GM12878 (cell line): Measurements from ENCODE around the gene FMNL3. TPM values are rescaled to one million over a fixed set of nuclear protein-coding genes. Genes with fewer than 3 reads are reported as not detected.

Experiments
- ATF2 ChIP-seq: IDR thresholded peaks from 2 replicates; pipeline ENCODE4 v1.6.1; 2012; ENCODE audit warnings: low read length, inconsistent platforms
- BACH1 ChIP-seq: fragments of 450-650 bp; IDR thresholded peaks from 2 replicates; pipeline ENCODE4 v1.6.1; 2017; ENCODE audit warnings: mild to moderate bottlenecking, borderline replicate concordance
- BCL11A ChIP-seq: IDR thresholded peaks from 2 replicates; pipeline ENCODE4 v1.6.1; 2011; ENCODE audit warnings: low read depth, low read length
- CEBPB ChIP-seq, 2 experiments: fragments of 150-350 bp in 1 of 2; IDR thresholded peaks; 2 replicates each; pipeline ENCODE4 v1.6.1; 2012 to 2014; ENCODE audit warnings: low read depth in 2 of 2, low read length in 2 of 2, borderline replicate concordance in 1 of 2, inconsistent platforms in 1 of 2
- CREM ChIP-seq: IDR thresholded peaks from 2 replicates; pipeline ENCODE4 v1.6.1; 2014; ENCODE audit warnings: antibody characterized with exemption, low read depth
- CTCF ChIP-seq, 3 experiments: IDR thresholded peaks in 2 of 3; conservative IDR thresholded peaks in 1 of 3; 2 replicates each; pipeline ENCODE4 v1.5.1; 2011; ENCODE audit warnings: low read depth in 3 of 3, low read length in 3 of 3, mild to moderate bottlenecking in 3 of 3, control low read depth in 2 of 3, moderate library complexity in 2 of 3, inconsistent platforms in 1 of 3, mixed read lengths in 1 of 3; ENCODE audit not compliant: control insufficient read depth in 2 of 3, insufficient read depth in 1 of 3; ENCODE audit errors: extremely low read depth in 1 of 3
- DPF2 ChIP-seq: fragments of 450-650 bp; IDR thresholded peaks from 2 replicates; pipeline ENCODE4 v1.6.1; 2017; ENCODE audit warnings: mild to moderate bottlenecking
- E2F4 ChIP-seq: IDR thresholded peaks from 2 replicates; pipeline ENCODE4 v1.6.1; 2012; ENCODE audit warnings: low read depth, low read length, improper control_type of control experiment
- FOXK2 ChIP-seq: fragments of 450-650 bp; IDR thresholded peaks from 2 replicates; pipeline ENCODE4 v1.6.1; 2017; ENCODE audit warnings: mild to moderate bottlenecking, moderate library complexity
- FOXM1 ChIP-seq: IDR thresholded peaks from 2 replicates; pipeline ENCODE4 v1.6.1; 2012; ENCODE audit warnings: low read depth, mild to moderate bottlenecking, inconsistent platforms, low read length, moderate library complexity
- HDGF ChIP-seq: fragments of 450-650 bp; IDR thresholded peaks from 2 replicates; pipeline ENCODE4 v1.6.1; 2016; ENCODE audit warnings: antibody characterized with exemption
- IKZF1 ChIP-seq: fragments of 450-650 bp; conservative IDR thresholded peaks from 2 replicates; pipeline ENCODE4 v1.6.1; 2017; ENCODE audit warnings: antibody characterized with exemption, mild to moderate bottlenecking
- IRF4 ChIP-seq: IDR thresholded peaks from 2 replicates; pipeline ENCODE4 v1.6.1; 2011; ENCODE audit warnings: low read depth, low read length
- LARP7 ChIP-seq: fragments of 450-650 bp; IDR thresholded peaks from 2 replicates; pipeline ENCODE4 v1.6.1; 2017; ENCODE audit warnings: mild to moderate bottlenecking
- MAX ChIP-seq: IDR thresholded peaks from 2 replicates; pipeline ENCODE4 v1.6.1; 2012; ENCODE audit warnings: low read depth, low read length, improper control_type of control experiment
- MEF2A ChIP-seq: IDR thresholded peaks from 2 replicates; pipeline ENCODE4 v1.6.1; 2011; ENCODE audit warnings: low read depth, mild to moderate bottlenecking, low read length, moderate library complexity; ENCODE audit not compliant: insufficient read depth
- MXI1 ChIP-seq: fragments of 150-350 bp; IDR thresholded peaks from 2 replicates; pipeline ENCODE4 v1.6.1; 2011; ENCODE audit warnings: low read depth, mild to moderate bottlenecking, inconsistent platforms, low read length, improper control_type of control experiment
- NFYB ChIP-seq: IDR thresholded peaks from 2 replicates; pipeline ENCODE4 v1.6.1; 2011; ENCODE audit warnings: low read depth, mild to moderate bottlenecking, low read length, improper control_type of control experiment, moderate library complexity; ENCODE audit not compliant: insufficient read depth
- POLR2A ChIP-seq: IDR thresholded peaks from 2 replicates; pipeline ENCODE4 v1.6.1; 2011; ENCODE audit warnings: low read depth, mild to moderate bottlenecking, low read length
- RAD21 ChIP-seq: IDR thresholded peaks from 2 replicates; pipeline ENCODE4 v1.6.1; 2011; ENCODE audit warnings: mild to moderate bottlenecking, low read depth, low read length, moderate library complexity; ENCODE audit not compliant: insufficient read depth
- RCOR1 ChIP-seq: conservative IDR thresholded peaks from 2 replicates; pipeline ENCODE4 v1.6.1; 2012; ENCODE audit warnings: low read depth, low read length, improper control_type of control experiment
- SIN3A ChIP-seq: IDR thresholded peaks from 2 replicates; pipeline ENCODE4 v1.6.1; 2012; ENCODE audit warnings: low read depth, low read length, improper control_type of control experiment
- SIX5 ChIP-seq: IDR thresholded peaks from 2 replicates; pipeline ENCODE4 v1.6.1; 2011; ENCODE audit warnings: mild to moderate bottlenecking, low read depth, low read length, moderate library complexity; ENCODE audit not compliant: severe bottlenecking
- SMARCA5 ChIP-seq: fragments of 450-650 bp; IDR thresholded peaks from 2 replicates; pipeline ENCODE4 v1.6.1; 2017; ENCODE audit warnings: mild to moderate bottlenecking
- SMC3 ChIP-seq: IDR thresholded peaks from 2 replicates; pipeline ENCODE4 v1.6.1; 2011; ENCODE audit warnings: low read length, improper control_type of control experiment, borderline replicate concordance
- SRF ChIP-seq, 2 experiments: IDR thresholded peaks; 2 replicates each; pipeline ENCODE4 v1.6.1; 2011; ENCODE audit warnings: low read depth in 2 of 2, low read length in 2 of 2, mild to moderate bottlenecking in 1 of 2, moderate library complexity in 1 of 2
- TCF12 ChIP-seq: IDR thresholded peaks from 2 replicates; pipeline ENCODE4 v1.6.1; 2011; ENCODE audit warnings: low read depth, mild to moderate bottlenecking, low read length
- YBX1 ChIP-seq: fragments of 450-650 bp; IDR thresholded peaks from 2 replicates; pipeline ENCODE4 v1.6.1; 2016; ENCODE audit warnings: antibody characterized with exemption
- polyA plus RNA-seq, 11 experiments: library from polyadenylated mRNA; depleted of rRNA in 4 of 11; unstranded in 6 of 11; stranded (reverse) in 5 of 11; fragments of >200 nt; fragmentation: Nextera tagmentation in 4 of 11; fragmentation: Illumina TruSeq in 1 of 11; extraction: Ambion mirVana in 4 of 11; extraction: Trizol in 1 of 11; gene quantifications; 1 replicate in 1 of 11; 2 replicates in 10 of 11; pipeline versions ENCODE4 v1.2.1 to v1.2.3, GENCODE V29; 2011 to 2016; ENCODE audit warnings: inconsistent platforms in 2 of 11, missing spikeins in 2 of 11, low read depth in 1 of 11
- total RNA-seq, 4 experiments: library from RNA; depleted of rRNA in 3 of 4; stranded (reverse); fragments of >200 nt in 3 of 4; fragmentation: Illumina TruSeq in 1 of 4; extraction: Trizol in 1 of 4; gene quantifications; 2 replicates each; pipeline versions ENCODE4 v1.2.1 to v1.2.3, GENCODE V29; 2013 to 2021

Gene FMNL3
- total and polyA plus RNA-seq, 10 of the 15 experiments (the other 5 are each of a cell fraction or from before 2014, with no cell fraction given) = 3.0 to 64.9 (median 30.9) TPM

- TF ChIP-seq CTCF (IDR thresholded peaks at IDR 0.05 in 2 of 3, conservative IDR thresholded peaks at IDR 0.05 in 1 of 3; ENCODE audit: control insufficient read depth in 2 of 3, extremely low read depth in 1 of 3, insufficient read depth in 1 of 3, low read depth in 3 of 3, low read length in 3 of 3) (peak; percentile 94 to 99 (median 95); a peak in 5 of 6 replicates), SIX5 (no peak), IRF4 (no peak), IKZF1 (peak; percentile 93), YBX1 (no peak), SMARCA5 (peak; percentile 77; the same call in 1 of the 2 replicates), CREM (0 out of 2 replicates have a peak, but pooled peaks have one; percentile 18), E2F4 (peak; percentile 52; the same call in 1 of the 2 replicates), RAD21 (peak; percentile 95), ATF2 (no peak), SRF (IDR thresholded peaks at IDR 0.05; ENCODE audit: low read depth in 2 of 2, low read length in 2 of 2) (0 out of 4 replicates have a peak, but pooled peaks of 1 of the 2 experiments have one; percentile 1), BACH1 (peak; percentile 95), HDGF (no peak), SIN3A (peak; percentile 45; the same call in 1 of the 2 replicates), BCL11A (no peak), FOXM1 (peak; percentile 81; the same call in 1 of the 2 replicates), TCF12 (peak; percentile 71; the same call in 1 of the 2 replicates), POLR2A (peak; percentile 77), NFYB (peak; percentile 90), RCOR1 (no peak; the same call in 1 of the 2 replicates), FOXK2 (no peak), MEF2A (peak; percentile 64; the same call in 1 of the 2 replicates), CEBPB (IDR thresholded peaks at IDR 0.05; ENCODE audit: borderline replicate concordance in 1 of 2, low read depth in 2 of 2, low read length in 2 of 2) (no peak), MAX (peak; percentile 75), DPF2 (peak; percentile 98), MXI1 (peak; percentile 22; the same call in 1 of the 2 replicates), SMC3 (peak; percentile 100), LARP7 (peak; percentile 85)
These were observed at the start of gene FMNL3 (continued) for GRCh38 chr12:49707128-49707811.
